GM18951 (cell line): ENCODE measurements around the gene TNRC18.
"Not testable (repeated sequence)": the region's sequence is repeated elsewhere in the genome, so short reads cannot be mapped to it uniquely, and the experiment has no call there.

Experiments used
- POLR2A ChIP-seq: IDR thresholded peaks from 4 replicates; pipeline ENCODE4 v1.6.1; 2011; ENCODE audit warnings: mild to moderate bottlenecking; ENCODE audit not compliant: insufficient read length, insufficient read depth; ENCODE audit errors: extremely low read depth
- in situ Hi-C: fragments of 300-500 bp; cut with MboI; formaldehyde crosslinking; loops from one replicate; pipeline ENCODE4 v1.12.0; 2022; ENCODE audit warnings: low sequenced_read_pairs, mixed read lengths, inconsistent platforms; ENCODE audit not compliant: unreplicated experiment

Gene TNRC18

DNA sequence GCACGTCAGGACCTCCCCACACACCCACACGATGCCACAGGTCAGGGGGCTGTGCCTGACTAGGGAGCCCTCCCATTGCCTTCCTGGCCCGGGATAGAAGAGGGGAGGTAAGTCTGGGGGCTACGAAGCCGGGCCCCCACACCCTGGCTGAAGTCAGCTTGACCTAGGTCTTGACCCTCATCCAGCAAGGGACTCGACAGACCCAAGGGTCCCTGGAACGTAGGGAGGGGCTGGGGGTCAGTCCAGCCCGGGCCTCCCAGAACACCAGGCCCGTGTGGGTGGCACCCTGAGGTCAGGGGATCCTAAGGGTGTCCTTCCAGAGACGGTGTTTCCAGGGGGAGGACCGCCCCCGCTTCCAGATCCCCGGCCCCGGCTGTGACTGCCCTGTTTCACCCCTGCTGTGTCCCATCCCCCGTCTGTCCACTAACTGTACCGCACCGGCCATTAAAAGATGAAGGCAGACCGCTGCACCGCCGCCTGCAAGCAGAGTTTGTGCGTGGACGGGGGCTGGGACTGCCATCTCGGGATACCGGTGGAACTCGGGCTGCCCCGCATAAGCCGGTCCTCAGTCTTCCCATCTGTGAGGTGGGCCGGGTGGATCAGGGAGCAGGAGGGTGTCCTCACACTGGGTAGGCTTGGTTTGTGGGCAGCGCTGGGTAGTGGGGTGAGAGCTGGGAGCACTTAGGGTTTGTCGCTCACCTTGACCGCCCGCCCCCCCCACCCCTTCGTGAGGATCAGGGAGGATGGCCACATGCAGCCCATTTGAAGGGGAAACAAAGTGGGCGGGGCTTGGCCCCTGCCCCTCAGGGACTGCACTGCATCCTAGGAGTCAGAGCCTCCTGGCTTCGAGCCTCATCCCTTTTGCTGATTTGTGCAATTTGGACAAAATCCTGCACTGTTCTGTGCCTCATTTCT, 119.8 kb downstream of the TNRC18 start:
- no peak for TF ChIP-seq POLR2A
- in situ Hi-C loops, result no loop called here

DNA sequence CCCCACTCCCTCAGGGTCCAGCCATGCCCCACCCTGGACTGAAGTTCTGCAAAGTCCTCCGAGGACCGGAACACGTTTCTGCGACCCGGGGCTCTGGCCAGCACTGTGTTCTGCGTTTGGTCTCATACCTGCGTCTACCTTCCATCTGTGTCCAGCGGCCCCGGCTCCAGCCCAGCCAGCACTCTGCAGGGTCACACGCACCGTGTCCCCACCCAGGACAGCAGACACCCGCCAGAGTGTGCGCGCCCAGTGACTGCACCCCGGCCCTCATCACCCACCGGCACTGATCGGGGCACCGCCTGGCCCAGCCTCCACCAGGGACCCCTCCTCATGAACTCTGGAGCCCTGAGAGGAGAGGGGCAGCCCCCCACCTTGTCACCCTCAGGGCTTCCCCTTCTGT, 120.6 kb downstream of the TNRC18 start:
- no peak for TF ChIP-seq POLR2A
- in situ Hi-C loops, result no loop called here

DNA sequence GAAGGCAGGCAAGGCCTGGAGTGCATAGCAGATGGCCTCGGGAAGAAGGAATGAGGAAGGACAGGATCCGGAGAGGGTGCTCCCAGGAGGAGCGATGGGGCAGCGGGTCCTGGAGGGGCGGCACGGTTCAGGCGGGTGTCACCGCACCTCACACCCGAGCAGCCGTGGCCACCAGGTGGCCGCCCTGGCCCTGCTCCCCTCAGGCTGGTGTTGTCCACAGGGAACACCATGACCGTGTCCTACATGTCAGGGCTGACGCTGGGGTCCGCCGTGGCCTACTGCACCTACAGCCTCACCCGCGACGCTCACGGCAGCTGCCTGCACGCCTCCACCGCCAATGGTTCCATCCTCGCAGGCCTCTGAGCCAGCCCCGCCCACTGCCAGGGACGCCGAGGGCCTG, 121.1 kb downstream of the TNRC18 start:
- in situ Hi-C loops, result no loop called here
- no peak for TF ChIP-seq POLR2A

DNA sequence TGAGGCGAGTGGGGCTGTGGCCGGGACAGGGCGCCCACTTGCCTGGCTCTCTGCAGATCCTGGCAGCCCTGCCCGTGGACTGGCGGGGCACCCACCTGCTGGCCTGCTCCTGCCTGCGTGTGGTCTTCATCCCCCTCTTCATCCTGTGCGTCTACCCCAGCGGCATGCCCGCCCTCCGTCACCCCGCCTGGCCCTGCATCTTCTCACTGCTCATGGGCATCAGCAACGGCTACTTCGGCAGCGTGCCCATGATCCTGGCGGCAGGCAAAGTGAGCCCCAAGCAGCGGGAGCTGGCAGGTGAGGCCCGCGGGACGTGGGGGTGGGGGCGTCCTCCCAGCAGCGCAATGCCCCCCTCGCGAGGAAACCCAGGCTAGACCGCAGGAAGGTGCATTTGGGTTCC, 123.3 kb downstream of the TNRC18 start:
- TF ChIP-seq POLR2A, result no peak
- in situ Hi-C loops, result no loop called here

DNA sequence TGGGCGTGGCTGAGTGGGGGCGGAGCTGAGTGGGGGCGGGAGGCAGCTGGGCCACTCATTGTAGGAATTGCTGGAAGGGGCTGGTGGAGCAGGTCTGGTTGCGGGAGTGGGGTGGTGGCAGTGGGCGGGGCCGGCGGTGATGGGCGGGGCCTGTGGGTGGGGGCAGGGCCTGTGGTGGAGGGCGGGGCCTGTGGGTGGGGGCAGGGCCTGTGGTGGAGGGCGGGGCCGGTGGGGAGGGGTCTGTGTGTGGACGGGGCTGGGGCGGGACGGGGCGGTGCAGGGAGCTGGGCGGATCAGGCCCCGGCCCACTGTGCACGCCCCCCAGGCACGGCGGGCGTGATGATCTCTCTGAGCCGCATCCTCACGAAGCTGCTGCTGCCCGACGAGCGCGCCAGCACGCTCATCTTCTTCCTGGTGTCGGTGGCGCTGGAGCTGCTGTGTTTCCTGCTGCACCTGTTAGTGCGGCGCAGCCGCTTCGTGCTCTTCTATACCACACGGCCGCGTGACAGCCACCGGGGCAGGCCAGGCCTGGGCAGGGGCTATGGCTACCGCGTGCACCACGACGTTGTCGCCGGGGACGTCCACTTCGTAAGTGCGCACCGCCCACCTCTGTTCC, 126.9 kb downstream of the TNRC18 start:
- in situ Hi-C loops, result no loop called here
- TF ChIP-seq POLR2A, result no peak

DNA sequence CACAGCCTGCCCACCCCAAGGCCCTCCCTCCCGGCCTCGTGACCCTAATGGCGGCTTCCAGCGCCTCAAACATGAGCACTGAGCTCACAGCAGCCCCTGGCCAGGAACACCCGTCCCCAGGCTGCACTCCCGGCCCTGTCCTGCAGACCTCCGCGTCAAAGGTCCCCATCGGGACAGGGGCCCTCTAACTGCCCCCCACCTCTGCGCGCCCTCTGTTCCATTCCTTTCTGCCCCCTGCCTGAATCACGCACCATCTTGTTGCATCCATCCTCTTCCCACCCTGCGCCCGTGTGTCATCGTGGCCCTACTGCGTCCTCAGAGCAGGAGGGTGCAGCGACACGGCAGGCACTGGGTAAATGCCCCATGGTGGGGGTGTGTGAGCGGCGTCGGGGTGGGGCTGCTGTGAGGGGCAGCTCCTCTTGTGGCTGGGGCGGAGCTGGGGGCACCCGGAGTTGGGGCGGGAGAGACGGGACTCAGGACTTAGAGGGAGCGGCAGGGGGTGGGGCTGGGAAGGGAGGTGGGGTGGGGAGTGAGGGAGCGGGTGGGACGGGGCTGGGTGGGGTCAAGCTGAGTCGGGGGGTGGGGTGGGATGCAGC, 127.5 kb downstream of the TNRC18 start:
- in situ Hi-C loops, result no loop called here

DNA sequence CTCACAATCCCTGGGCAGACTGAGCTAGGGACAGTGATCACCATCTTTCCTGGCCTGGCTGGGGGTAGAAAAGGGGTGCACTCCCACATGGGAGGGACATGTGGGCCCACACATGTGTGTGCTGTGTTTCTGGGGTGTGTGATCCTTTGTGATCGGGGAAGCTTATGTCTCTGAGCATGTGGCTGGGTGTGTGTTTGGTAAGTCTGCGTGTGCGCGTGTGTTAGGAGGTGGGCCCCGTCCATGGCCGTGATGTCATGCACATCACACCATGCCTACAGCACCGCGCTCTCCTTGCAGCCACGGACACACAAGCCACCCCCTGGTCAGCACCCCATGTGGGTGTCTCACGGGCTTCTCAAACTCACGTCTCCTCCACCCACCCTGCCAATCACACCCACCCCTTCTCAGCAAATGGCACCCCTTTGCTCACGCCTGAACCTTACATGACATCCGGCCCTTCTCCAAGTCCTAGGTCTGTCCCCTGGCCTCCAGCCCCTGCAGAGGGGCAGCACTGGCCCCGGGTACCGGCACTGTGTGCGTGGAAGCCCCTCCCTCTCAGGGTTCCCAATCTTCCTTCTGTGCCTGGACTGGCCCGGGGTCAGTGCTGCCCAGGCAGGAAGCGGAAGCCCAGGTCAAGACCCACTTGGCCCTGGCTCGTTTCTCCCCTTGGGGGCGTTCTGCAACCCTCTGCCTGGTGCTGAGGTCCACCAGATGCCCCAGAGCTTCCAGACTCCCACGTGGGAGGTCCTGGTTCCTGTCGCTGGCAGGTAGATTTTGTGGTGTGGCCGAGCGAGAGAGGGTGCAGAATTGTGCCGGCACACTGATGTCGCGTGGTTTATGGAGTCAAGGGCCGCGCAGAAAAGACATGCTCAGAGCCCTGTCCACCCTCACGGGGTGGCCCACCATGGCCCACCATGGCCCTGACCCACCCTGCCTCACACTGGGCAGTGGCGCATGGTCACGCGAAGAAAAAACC, 128.3 kb downstream of the TNRC18 start:
- no peak for TF ChIP-seq POLR2A
- in situ Hi-C loops, result no loop called here

More for the DNA sequence above, 127.5 kb downstream of the TNRC18 start:
- TF ChIP-seq POLR2A, result no peak

DNA sequence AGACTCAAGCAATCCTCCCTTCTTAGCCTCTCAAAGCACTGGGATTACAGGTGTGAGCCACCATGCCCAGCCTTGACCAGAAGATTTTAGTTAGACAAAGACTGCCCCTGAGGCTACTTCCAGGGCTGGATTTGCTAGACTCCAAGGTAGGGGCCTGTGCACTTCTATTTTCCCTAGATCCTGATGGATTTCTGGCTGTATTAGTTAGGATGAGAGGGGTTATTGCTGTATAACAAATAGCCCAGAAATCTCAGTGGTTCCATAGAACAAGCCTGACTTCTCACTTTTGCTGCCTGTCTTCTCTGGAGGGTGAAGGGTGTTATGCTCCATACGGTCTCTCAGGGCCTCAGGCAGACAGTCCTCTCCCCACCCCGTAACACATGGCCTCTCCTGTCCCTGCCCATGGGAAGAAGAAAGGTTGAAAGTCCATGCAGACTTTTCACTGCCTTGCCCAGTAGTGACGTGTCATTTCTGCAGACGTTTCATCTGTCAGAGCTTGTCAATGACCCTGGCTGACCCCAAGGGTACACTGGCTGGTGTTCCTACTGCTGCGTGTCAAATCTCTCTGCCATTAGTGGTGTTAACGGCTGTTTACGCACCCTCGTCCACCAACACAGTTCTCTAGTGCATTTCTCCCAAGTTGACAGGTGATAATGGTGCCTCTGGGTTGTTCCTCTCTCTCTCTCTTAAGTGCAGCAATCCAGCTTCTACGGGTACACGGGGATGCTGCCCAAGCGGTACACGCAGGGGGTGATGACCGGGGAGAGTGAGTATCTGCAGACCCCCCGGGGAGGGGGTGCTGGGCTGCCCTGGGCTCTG, 129.3 kb downstream of the TNRC18 start:
- in situ Hi-C loops, result no loop called here
- no peak for TF ChIP-seq POLR2A

DNA sequence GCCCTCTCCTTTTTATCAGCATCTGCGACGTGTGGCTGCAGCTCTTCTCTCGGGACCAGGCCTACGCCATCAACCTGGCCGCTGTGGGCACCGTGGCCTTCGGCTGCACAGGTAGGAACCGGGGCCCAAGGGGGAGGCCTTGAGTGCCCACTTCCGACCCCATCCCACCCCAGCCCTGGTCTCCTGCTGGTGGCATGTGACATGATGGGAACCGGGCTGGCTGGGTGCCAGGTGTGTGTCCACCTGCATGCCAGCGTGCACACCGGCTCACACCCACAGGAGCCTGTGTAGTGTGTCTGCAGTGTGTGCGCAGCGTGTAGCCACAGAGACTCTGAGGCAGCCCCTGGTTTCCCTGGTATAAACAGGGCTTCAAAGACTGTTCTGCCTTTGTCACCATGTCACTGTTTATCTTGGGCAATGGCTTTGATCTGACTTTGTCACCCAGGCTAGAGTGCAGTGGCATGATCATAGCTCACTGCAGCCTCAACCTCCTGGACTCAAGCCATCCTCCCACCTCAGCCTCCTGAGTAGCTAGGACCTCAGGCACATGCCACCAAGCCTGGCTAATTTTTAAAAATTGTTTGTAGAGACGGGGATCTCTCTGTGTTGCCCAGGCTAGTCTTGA, 131.8 kb downstream of the TNRC18 start:
- in situ Hi-C loops, result not testable (repeated sequence)

DNA sequence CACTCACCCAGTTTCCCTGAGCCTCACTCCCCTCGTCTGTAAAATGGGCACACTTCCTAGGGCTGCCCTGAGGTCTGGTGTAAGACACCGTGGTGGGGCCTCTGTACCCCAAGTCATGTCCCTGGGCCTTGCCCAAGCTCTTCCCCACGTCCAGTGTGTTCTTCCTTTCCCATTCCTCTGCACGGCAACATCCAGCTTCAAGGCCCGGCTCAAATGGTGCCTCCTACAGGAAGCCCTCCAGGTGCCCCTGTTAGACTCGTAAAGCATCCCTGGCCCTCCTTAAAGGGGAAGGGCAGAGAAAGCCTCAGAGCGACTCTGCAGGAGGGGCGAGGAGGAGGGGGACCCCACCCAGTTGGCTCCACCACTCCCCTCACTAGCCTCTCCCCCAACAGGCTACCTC, 132.3 kb downstream of the TNRC18 start:
- in situ Hi-C loops, result no loop called here

DNA sequence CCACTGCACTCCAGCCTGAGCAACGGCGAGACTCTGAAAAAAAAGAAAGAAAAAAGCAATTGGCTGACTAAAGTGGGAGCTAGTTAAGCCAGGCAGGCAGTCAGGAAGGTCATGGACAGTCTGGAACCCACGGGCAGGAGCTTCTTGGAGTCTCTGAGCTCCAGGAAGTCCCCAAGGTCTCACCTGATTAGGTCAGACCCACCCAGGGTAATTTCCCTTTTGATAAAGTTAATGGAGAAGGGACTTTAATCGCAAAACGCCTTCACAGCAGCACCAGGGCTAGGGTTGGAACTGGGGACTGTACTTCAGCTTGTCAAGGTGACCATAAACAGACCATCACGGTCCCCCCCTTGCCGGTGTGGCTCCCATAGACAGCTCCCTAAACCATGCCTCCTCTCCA, 134.3 kb downstream of the TNRC18 start:
- in situ Hi-C loops, result no loop called here
- TF ChIP-seq POLR2A, result no peak

More for the DNA sequence above, 132.3 kb downstream of the TNRC18 start:
- no peak for TF ChIP-seq POLR2A

DNA sequence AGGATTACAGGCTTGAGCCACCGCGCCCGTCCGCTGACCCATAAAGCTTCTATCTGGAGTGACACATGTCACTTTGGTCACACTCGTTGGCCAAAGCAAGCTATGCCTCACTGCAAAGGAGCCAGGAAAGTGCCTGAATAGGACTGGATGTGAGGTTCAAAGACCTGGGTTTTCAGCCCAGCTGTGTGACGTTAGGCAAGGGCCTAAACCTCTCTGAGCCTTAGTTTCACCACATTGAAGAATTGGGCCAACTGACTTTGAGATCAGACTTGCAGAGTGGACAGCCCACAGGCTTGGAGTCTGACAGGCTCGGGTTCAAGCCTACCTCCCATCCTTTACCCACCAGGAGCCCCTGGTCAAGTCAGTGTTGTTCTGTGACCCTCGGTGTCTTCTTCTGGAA, 135.1 kb downstream of the TNRC18 start:
- in situ Hi-C loops, result not testable (repeated sequence)
